Measurements from ENCODE around the gene SERAC1. TPM values are rescaled to one million over a fixed set of nuclear protein-coding genes. Genes with fewer than 3 reads are reported as not detected.

Gene SERAC1
- total RNA-seq, 1 donor from 2014 or later, result 7.6 TPM

- TF ChIP-seq, protein P1, sequence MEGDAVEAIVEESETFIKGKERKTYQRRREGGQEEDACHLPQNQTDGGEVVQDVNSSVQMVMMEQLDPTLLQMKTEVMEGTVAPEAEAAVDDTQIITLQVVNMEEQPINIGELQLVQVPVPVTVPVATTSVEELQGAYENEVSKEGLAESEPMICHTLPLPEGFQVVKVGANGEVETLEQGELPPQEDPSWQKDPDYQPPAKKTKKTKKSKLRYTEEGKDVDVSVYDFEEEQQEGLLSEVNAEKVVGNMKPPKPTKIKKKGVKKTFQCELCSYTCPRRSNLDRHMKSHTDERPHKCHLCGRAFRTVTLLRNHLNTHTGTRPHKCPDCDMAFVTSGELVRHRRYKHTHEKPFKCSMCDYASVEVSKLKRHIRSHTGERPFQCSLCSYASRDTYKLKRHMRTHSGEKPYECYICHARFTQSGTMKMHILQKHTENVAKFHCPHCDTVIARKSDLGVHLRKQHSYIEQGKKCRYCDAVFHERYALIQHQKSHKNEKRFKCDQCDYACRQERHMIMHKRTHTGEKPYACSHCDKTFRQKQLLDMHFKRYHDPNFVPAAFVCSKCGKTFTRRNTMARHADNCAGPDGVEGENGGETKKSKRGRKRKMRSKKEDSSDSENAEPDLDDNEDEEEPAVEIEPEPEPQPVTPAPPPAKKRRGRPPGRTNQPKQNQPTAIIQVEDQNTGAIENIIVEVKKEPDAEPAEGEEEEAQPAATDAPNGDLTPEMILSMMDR (IDR thresholded peaks at IDR 0.05), result no peak
These were observed 43.8 kb downstream of the SERAC1 start for GRCh38 chr6:158124288-158124687.

GRCh38 chr6:158122048-158122447 lies 46.0 kb downstream of the SERAC1 start:
- Histone ChIP-seq H3K4me1 (no peaks in the 10 kb centered on the region), H3K36me3 (peaks cover 19% of the 10 kb centered on the region), H3K9me3 (no peaks in the 10 kb centered on the region), H3K27me3 (ENCODE audit: low read depth) (no peaks in the 10 kb centered on the region), H3K4me3 (no peak overlapping the region), H3K27ac (no peak overlapping the region)
- DNase-seq (no peak), ATAC-seq (no peak)
- intact Hi-C loops (cut with DNase I), result no loop called here
- TF ChIP-seq, protein P1 (IDR thresholded peaks at IDR 0.05), result no peak

More at GRCh38 chr6:158124288-158124687, 43.8 kb downstream of the SERAC1 start:
- H3K4me3 ChIP-seq, result no peak overlapping the region
- intact Hi-C loops (cut with DNase I), result no loop called here
- no peaks in the 10 kb centered on the region for H3K4me1 ChIP-seq
- no peak overlapping the region for H3K27ac ChIP-seq
- no peaks in the 10 kb centered on the region for H3K9me3 ChIP-seq
- peaks cover 8% of the 10 kb centered on the region for H3K36me3 ChIP-seq
- no peaks in the 10 kb centered on the region for H3K27me3 ChIP-seq (ENCODE audit: low read depth)
- DNase-seq (no peak), ATAC-seq (no peak)

GRCh38 chr6:158121335-158121734 lies 46.7 kb downstream of the SERAC1 start:
- no peak for ATAC-seq
- Histone ChIP-seq H3K4me3 (no peak overlapping the region), H3K9me3 (no peaks in the 10 kb centered on the region), H3K36me3 (peaks cover 23% of the 10 kb centered on the region), H3K27ac (no peak overlapping the region), H3K27me3 (ENCODE audit: low read depth) (no peaks in the 10 kb centered on the region), H3K4me1 (no peaks in the 10 kb centered on the region)
- intact Hi-C loops (cut with DNase I), result no loop called here
- TF ChIP-seq, protein P1 (IDR thresholded peaks at IDR 0.05), result no peak
- DNase-seq, result no peak

- H3K27ac ChIP-seq, result no peak overlapping the region
- no peak for DNase-seq
- H3K9me3 ChIP-seq, result no peaks in the 10 kb centered on the region
- ATAC-seq, result no peak
- H3K4me1 ChIP-seq, result no peaks in the 10 kb centered on the region
- no peak overlapping the region for H3K4me3 ChIP-seq
- intact Hi-C loops (cut with DNase I), result no loop called here
- no peaks in the 10 kb centered on the region for H3K27me3 ChIP-seq (ENCODE audit: low read depth)
- TF ChIP-seq, protein P1 (IDR thresholded peaks at IDR 0.05), result no peak
- peaks cover 48% of the 10 kb centered on the region for H3K36me3 ChIP-seq
These were observed 49.2 kb downstream of the SERAC1 start for GRCh38 chr6:158118886-158119285.

DNA sequence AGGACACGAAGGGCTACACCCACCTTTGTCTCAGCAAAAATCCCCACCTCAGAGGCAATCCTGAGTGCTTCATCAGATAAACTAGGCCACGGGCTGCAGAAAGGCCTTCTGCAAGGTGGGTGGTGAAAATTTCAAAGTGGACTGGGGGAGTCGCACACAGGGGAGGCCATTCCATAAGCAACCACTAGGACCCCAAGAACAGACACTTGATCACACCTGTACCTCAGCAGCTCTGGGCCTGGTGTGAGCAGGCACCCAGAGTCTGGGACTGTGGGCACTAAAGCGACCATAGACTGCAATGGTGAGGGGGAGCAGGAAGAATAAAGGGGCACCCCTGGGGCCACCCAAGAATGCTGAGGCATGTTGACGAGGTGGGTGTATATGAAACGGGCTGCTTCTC lies 52.6 kb downstream of the SERAC1 start:
- H3K4me1 ChIP-seq, result no peaks in the 10 kb centered on the region
- DNase-seq (no peak), ATAC-seq (no peak)
- no peaks in the 10 kb centered on the region for H3K27me3 ChIP-seq (ENCODE audit: low read depth)
- intact Hi-C loops (cut with DNase I), result no loop called here
- TF ChIP-seq, protein P1 (IDR thresholded peaks at IDR 0.05), result no peak
- no peak overlapping the region for H3K27ac ChIP-seq
- no peaks in the 10 kb centered on the region for H3K9me3 ChIP-seq
- no peak overlapping the region for H3K4me3 ChIP-seq
- H3K36me3 ChIP-seq, result peaks cover 81% of the 10 kb centered on the region

DNA sequence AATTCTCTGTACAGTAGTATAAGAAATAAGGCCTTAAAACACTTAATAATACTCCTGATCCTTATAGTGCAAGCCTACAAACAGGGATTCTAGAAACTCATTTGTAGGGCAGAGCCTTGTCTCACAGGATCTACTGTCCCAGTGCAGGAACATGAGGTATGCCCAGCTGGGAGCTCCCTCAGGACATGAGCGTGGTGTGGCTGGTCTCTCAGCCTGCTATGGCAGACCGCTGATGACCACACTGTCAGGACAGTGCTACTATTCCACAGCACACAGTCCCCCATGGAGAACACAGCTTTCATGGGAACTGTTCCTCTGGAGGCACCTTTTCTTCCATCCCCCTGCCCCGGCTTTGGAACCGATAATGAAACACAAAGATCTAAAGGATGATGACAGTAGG lies 53.0 kb downstream of the SERAC1 start:
- peaks cover 84% of the 10 kb centered on the region for H3K36me3 ChIP-seq
- ATAC-seq (no peak), DNase-seq (no peak)
- TF ChIP-seq, protein P1 (IDR thresholded peaks at IDR 0.05), result no peak
- intact Hi-C loops (cut with DNase I), result no loop called here
- no peak overlapping the region for H3K27ac ChIP-seq
- no peaks in the 10 kb centered on the region for H3K4me1 ChIP-seq
- H3K27me3 ChIP-seq (ENCODE audit: low read depth), result no peaks in the 10 kb centered on the region
- H3K9me3 ChIP-seq, result no peaks in the 10 kb centered on the region
- no peak overlapping the region for H3K4me3 ChIP-seq

Measured in lower lobe of right lung (tissue), 2 donors.